ENCODE measurements around the gene IL4. TPM values are rescaled to one million over a fixed set of nuclear protein-coding genes. Genes with fewer than 3 reads are reported as not detected.
"Not testable (repeated sequence)": the region's sequence is repeated elsewhere in the genome, so short reads cannot be mapped to it uniquely, and the experiment has no call there.

IL4 gene
- total RNA-seq, result under 1 TPM; 0.32 to 0.77 TPM

DNA sequence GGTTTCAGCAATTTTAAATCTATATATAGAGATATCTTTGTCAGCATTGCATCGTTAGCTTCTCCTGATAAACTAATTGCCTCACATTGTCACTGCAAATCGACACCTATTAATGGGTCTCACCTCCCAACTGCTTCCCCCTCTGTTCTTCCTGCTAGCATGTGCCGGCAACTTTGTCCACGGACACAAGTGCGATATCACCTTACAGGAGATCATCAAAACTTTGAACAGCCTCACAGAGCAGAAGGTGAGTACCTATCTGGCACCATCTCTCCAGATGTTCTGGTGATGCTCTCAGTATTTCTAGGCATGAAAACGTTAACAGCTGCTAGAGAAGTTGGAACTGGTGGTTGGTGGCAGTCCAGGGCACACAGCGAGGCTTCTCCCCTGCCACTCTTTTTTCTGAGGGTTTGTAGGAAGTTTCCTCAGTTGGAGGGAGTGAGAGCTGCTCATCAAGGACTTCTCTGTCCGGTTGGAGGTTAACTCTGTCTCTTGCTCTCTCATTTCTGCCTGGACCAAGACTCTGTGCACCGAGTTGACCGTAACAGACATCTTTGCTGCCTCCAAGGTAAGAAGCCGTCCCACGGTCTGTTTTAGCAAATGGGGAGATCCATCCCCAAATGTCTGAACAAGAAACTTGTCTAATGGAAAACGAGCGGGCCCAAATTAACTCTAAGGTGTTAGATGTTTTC lies at the start of gene IL4:
Gene IL4, plus strand, starts transcription at position 51 of the 692 bp plus-strand sequence. Its CDS starts 62 bp downstream, at position 113.
- no peaks in the 10 kb centered on the region for H3K36me3 Mint-ChIP-seq (ENCODE audit: low read depth)
- H3K27me3 Mint-ChIP-seq, result no peaks in the 10 kb centered on the region
- CTCF ChIA-PET, result interaction anchor here (0.8 to 1.6 kb wide), 5 partner anchors 11 to 35 kb away, joined by 3 to 5 read pairs (median 3); no protein-coding TSS in a partner anchor
- intact Hi-C loops (cut with DNase I, micrococcal nuclease), result no loop called here
- no peaks in the 10 kb centered on the region for H3K9me3 Mint-ChIP-seq (ENCODE audit: low read depth)
- DNase-seq, result no peak
- ATAC-seq, result no peak
- H3K4me3 Mint-ChIP-seq, result no peak within 1 kb of the TSS
- H3K27ac Mint-ChIP-seq, result peak within 1 kb of the TSS; percentile 48
- POLR2A ChIA-PET, result interaction anchor here (0.5 to 1.0 kb wide), 3 partner anchors 33 to 41 kb away, joined by 3 to 5 read pairs (median 3); no protein-coding TSS in a partner anchor
- peaks cover 22% of the 10 kb centered on the region for H3K4me1 Mint-ChIP-seq

DNA sequence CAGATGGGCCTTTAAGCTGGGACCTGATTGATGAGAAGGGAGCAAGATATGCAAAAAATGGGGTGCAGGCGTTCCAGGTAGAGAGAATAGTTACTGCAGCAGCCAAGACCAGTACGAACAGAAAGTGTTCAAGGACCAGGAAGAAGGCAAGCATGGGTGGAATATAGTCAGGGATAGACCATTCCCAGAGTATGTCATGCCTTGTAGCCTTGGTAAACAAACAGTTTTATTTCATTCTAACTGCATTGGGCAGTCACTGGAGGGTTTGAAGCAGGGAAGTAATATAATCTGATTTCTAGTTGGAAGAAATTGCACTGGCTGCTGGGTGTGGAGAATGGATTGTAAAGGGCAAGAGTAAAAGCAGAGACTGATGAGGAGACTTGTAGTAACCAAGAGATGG lies 46.3 kb upstream of the IL4 start:
- no peak for ATAC-seq
- ChIA-PET CTCF (no interaction called here), POLR2A (no interaction called here)
- Mint-ChIP-seq H3K27ac (no peak overlapping the region), H3K9me3 (ENCODE audit: low read depth) (no peaks in the 10 kb centered on the region), H3K27me3 (no peaks in the 10 kb centered on the region), H3K4me1 (peaks cover 20% of the 10 kb centered on the region), H3K36me3 (ENCODE audit: low read depth) (peaks cover 43% of the 10 kb centered on the region), H3K4me3 (no peak overlapping the region)
- intact Hi-C loops (cut with DNase I, micrococcal nuclease), result no loop called here
- no peak for DNase-seq

DNA sequence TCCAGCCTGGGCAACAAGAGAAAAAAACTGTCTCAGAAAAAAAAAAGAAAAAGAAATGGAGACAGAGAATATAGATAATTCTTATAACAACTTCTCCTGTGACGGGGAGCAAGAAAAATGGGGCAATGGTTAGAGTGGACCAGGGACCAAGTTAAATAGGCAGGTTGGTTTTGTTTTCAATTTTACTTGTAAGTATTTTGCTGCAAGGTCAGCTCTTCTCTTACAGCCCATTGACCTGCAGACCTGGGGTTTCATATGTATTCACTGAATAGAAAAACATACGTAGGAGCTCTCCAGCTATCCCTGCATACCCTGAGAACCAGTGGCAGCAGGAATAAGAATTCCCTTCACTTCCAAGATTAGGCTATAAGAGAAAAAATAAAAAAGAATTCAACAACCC lies 45.0 kb upstream of the IL4 start:
- no peak overlapping the region for H3K27ac Mint-ChIP-seq
- no peak for DNase-seq
- H3K4me3 Mint-ChIP-seq, result no peak overlapping the region
- ATAC-seq, result no peak
- no peaks in the 10 kb centered on the region for H3K9me3 Mint-ChIP-seq (ENCODE audit: low read depth)
- ChIA-PET CTCF (interaction anchor here (0.6 to 0.9 kb wide), 2 partner anchors 22 to 257 kb away, joined by 3 read pairs; no protein-coding TSS in a partner anchor), POLR2A (no interaction called here)
- H3K27me3 Mint-ChIP-seq, result no peaks in the 10 kb centered on the region
- H3K36me3 Mint-ChIP-seq (ENCODE audit: low read depth), result peaks cover 33% of the 10 kb centered on the region
- H3K4me1 Mint-ChIP-seq, result peaks cover 8% of the 10 kb centered on the region
- intact Hi-C loops (cut with DNase I, micrococcal nuclease), result no loop called here

DNA sequence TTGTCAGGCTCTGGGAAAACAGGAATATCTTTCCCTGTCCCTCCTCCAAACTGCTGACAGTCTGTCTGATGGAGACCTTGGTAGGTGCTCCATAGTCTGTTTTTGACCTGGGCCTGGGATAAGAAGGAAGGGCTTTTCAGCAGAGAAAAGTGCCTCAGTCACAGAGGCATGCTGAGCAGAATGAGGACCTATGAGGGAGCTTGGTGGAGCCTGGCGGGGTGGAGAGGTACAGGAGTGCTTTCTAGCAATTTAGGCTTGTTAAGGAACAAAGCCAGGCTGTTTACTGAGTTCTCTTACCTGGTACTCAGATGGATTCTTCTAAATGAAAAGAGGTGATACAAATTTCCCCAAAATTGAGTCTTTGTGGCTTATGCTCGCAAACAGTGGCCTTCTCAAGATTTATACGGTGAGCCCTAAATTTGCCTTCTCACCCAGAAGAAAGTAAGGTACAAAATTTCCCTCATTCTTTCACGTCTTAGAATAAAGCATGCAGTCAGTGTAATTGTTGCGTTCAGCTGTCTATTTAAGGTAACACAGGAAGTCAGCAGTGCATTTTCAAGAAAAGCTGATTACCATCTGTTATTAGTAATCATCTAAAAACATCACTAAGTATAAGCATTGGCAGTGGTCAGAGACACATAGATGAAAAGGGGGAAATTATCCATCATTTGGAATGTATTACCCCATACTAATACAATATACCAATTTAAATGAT lies 44.4 kb upstream of the IL4 start:
- DNase-seq (no peak), ATAC-seq (peak; percentile 19)
- intact Hi-C loops (cut with DNase I, micrococcal nuclease), result no loop called here
- Mint-ChIP-seq H3K4me3 (no peak overlapping the region), H3K9me3 (ENCODE audit: low read depth) (no peaks in the 10 kb centered on the region), H3K36me3 (ENCODE audit: low read depth) (peaks cover 35% of the 10 kb centered on the region), H3K4me1 (peaks cover 8% of the 10 kb centered on the region), H3K27me3 (no peaks in the 10 kb centered on the region), H3K27ac (no peak overlapping the region)
- ChIA-PET CTCF (interaction anchor here (1.2 kb wide), 1 partner anchor 439 kb away, joined by 3 read pairs; no protein-coding TSS in a partner anchor), POLR2A (interaction anchor here (0.7 kb wide), 1 partner anchor 43 kb away, joined by 12 read pairs; no protein-coding TSS in a partner anchor)

DNA sequence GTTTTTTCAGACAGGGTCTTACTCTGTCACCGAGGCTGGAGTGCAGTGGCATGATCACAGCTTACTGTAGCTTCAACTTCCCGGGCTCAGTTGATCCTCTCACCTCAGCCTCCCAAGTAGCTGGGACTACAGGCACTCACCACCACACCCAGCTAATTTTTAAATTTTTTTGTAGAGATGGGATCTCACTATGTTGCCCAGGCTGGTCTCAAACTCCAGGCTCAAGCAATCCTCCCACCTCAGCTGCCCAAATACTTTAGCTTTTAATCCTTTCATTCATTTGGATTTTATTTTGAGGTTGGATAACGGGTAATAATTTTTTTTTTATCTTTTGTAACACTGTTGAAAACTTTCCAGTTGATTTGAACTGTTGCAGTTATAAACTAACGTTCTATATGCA lies 40.2 kb upstream of the IL4 start:
- Mint-ChIP-seq H3K4me1 (peaks cover 34% of the 10 kb centered on the region), H3K36me3 (ENCODE audit: low read depth) (peaks cover 47% of the 10 kb centered on the region)
- intact Hi-C loops (cut with DNase I, micrococcal nuclease); H3K27ac Mint-ChIP-seq; ATAC-seq; POLR2A ChIA-PET; H3K27me3 Mint-ChIP-seq; H3K9me3 Mint-ChIP-seq (ENCODE audit: low read depth); DNase-seq; H3K4me3 Mint-ChIP-seq: not testable (repeated sequence)
- CTCF ChIA-PET, result interaction anchor here (1.0 to 1.9 kb wide), 3 partner anchors 15 to 69 kb away, joined by 3 to 4 read pairs (median 4); no protein-coding TSS in a partner anchor

DNA sequence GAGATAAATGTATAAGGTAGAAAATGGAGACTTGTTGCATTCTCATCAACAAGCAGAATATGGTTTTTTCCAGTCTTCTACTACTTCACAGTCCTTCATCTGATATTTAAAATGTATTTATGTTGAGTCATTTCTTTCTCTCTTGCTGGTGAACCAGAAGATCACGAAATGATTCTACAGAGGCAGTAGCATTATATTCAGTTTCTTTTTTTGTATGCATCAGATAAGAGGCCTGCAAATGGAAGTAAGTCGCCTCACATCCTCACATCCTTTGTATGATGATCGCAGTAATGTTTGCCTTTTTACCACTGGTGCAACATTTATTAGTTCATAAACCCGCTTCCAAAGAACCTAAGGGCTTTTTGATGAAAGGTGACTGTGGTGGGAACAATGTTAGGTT lies 37.9 kb upstream of the IL4 start:
- ChIA-PET CTCF (interaction anchor here (0.7 kb wide), 1 partner anchor 357 kb away, joined by 3 read pairs; no protein-coding TSS in a partner anchor), POLR2A (no interaction called here)
- peak; percentile 89 for ATAC-seq
- no peaks in the 10 kb centered on the region for H3K27me3 Mint-ChIP-seq
- H3K4me3 Mint-ChIP-seq, result peak overlapping the region; percentile 11
- H3K9me3 Mint-ChIP-seq (ENCODE audit: low read depth), result no peaks in the 10 kb centered on the region
- intact Hi-C loops (cut with DNase I, micrococcal nuclease), result loop anchor here (1.0 to 5.0 kb wide), 8 partner anchors 13 to 537 kb away; partner anchors contain the start of gene RAD50 (in 1 of the 2)
- DNase-seq, result no peak
- peak overlapping the region; percentile 83 for H3K27ac Mint-ChIP-seq
- peaks cover 60% of the 10 kb centered on the region for H3K36me3 Mint-ChIP-seq (ENCODE audit: low read depth)
- H3K4me1 Mint-ChIP-seq, result peaks cover 50% of the 10 kb centered on the region

DNA sequence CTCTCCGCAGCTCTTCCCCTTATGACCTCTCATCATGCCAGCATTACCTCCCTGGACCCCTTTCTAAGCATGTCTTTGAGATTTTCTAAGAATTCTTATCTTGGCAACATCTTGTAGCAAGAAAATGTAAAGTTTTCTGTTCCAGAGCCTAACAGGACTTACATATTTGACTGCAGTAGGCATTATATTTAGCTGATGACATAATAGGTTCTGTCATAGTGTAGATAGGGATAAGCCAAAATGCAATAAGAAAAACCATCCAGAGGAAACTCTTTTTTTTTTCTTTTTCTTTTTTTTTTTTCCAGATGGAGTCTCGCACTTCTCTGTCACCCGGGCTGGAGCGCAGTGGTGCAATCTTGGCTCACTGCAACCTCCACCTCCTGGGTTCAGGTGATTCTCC lies 36.5 kb upstream of the IL4 start:
- Mint-ChIP-seq H3K27ac (peak overlapping the region; percentile 31), H3K4me3 (no peak overlapping the region), H3K36me3 (ENCODE audit: low read depth) (peaks cover 63% of the 10 kb centered on the region), H3K4me1 (peaks cover 60% of the 10 kb centered on the region), H3K9me3 (ENCODE audit: low read depth) (no peaks in the 10 kb centered on the region), H3K27me3 (no peaks in the 10 kb centered on the region)
- ATAC-seq (no peak), DNase-seq (no peak)
- intact Hi-C loops (cut with DNase I, micrococcal nuclease), result loop anchor here (2.0 to 5.0 kb wide), 4 partner anchors 80 to 538 kb away; partner anchors contain the start of gene RAD50 (in 1 of the 2)
- POLR2A ChIA-PET, result no interaction called here
- CTCF ChIA-PET, result interaction anchor here (0.6 to 2.7 kb wide), 3 partner anchors 50 to 447 kb away, joined by 3 to 9 read pairs (median 3); no protein-coding TSS in a partner anchor

DNA sequence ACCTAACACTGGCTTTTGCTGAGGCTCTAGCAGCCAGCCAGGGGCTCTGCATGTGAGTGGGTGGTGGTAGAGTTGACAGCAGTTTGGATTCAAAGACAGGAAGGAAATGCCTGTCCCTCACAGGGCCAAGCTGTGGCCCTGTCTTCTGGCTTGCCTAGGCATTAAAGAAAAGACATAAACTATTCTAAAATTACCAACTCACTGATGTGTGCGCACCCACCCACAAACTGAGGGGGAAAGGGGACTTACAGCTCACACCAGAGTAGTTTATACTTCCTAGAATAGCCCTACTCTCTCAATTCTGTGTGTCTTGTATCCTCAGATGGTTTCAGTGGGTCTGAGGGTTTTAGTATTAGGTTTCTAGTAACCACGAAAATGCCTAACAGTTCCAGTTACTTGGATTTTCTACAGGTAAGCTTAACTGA lies 34.1 kb upstream of the IL4 start:
- Mint-ChIP-seq H3K9me3 (ENCODE audit: low read depth) (no peaks in the 10 kb centered on the region), H3K27me3 (no peaks in the 10 kb centered on the region), H3K36me3 (ENCODE audit: low read depth) (peaks cover 67% of the 10 kb centered on the region), H3K4me3 (no peak overlapping the region), H3K4me1 (peaks cover 71% of the 10 kb centered on the region), H3K27ac (no peak overlapping the region)
- POLR2A ChIA-PET, result no interaction called here
- CTCF ChIA-PET, result interaction anchor here (1.3 kb wide), 1 partner anchor 139 kb away, joined by 4 read pairs; no protein-coding TSS in a partner anchor
- peak; percentile 44 for DNase-seq
- intact Hi-C loops (cut with DNase I, micrococcal nuclease), result loop anchor here (2.0 to 5.0 kb wide), 8 partner anchors 17 to 212 kb away; partner anchors contain the start of genes KIF3A (in 1 of the 2) and RAD50 (in 1 of the 2)
- peak; percentile 3 for ATAC-seq

DNA sequence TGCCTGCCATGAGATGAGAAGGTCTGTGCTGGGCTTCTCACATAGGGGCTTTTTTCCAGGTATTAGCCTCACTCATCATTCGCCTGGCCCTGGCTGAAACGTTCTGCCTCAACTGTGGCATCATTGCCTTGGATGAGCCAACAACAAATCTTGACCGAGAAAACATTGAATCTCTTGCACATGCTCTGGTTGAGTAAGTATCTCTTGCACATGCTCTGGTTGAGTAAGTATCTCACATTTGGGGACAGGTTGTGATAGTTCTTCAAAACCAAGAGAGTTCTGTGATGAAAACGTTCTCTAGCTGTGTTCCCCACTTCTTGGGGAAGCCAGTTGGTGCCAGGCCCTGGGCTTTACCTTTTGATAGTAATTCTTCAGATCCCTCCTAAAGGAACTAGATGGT lies 33.2 kb upstream of the IL4 start:
- Mint-ChIP-seq H3K4me3 (no peak overlapping the region), H3K27me3 (no peaks in the 10 kb centered on the region), H3K27ac (peak overlapping the region; percentile 23), H3K36me3 (ENCODE audit: low read depth) (peaks cover 70% of the 10 kb centered on the region), H3K4me1 (peaks cover 62% of the 10 kb centered on the region), H3K9me3 (ENCODE audit: low read depth) (no peaks in the 10 kb centered on the region)
- no peak for DNase-seq
- ATAC-seq, result peak; percentile 18
- POLR2A ChIA-PET, result interaction anchor here (1.1 to 1.7 kb wide), 5 partner anchors 9 to 150 kb away, joined by 3 to 6 read pairs (median 5); partner anchors contain the start of genes IRF1 and KIF3A
- intact Hi-C loops (cut with DNase I, micrococcal nuclease), result loop anchor here (1.0 to 5.0 kb wide), 7 partner anchors 18 to 182 kb away; partner anchors contain the start of gene KIF3A (in 1 of the 2)
- CTCF ChIA-PET, result interaction anchor here (0.6 to 1.9 kb wide), 5 partner anchors 19 to 115 kb away, joined by 3 to 8 read pairs (median 4); partner anchors contain the start of gene KIF3A

DNA sequence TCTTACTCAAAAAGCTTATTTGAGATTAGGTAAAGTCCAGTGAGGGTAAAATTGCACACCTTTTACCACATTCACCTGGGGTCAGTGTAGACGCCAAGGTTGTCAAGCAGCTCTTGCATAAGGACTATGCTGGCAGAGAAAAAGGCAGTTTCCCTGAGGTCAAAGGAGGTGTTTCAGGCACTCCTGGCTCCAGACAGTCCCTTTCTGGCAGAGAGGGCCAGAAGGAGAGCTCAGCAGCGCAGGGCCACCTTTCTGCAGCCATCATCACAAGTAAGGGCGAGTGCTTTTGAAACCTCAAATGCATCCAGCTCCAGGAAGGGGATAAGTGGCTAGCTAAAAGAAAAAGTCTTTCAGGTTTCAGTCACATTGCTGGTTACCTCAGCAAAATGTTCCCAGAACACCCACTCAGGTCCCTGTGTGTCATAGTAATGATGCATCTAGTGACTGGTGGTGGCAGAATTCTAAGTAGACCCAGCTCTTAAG lies 32.5 kb upstream of the IL4 start:
- Mint-ChIP-seq H3K27ac (peak overlapping the region; percentile 66), H3K4me3 (no peak overlapping the region), H3K36me3 (ENCODE audit: low read depth) (peaks cover 70% of the 10 kb centered on the region), H3K27me3 (no peaks in the 10 kb centered on the region), H3K9me3 (ENCODE audit: low read depth) (no peaks in the 10 kb centered on the region), H3K4me1 (peaks cover 56% of the 10 kb centered on the region)
- ChIA-PET POLR2A (interaction anchor here (0.9 to 1.7 kb wide), 10 partner anchors 10 to 172 kb away, joined by 3 to 6 read pairs (median 3); partner anchors contain the start of genes CCNI2, IL13, IL4 and IRF1), CTCF (interaction anchor here (0.9 to 1.9 kb wide), 5 partner anchors 20 to 170 kb away, joined by 3 to 8 read pairs (median 4); partner anchors contain the start of gene KIF3A)
- DNase-seq (peak; percentile 74), ATAC-seq (peak; percentile 84)
- intact Hi-C loops (cut with DNase I, micrococcal nuclease), result loop anchor here (1.0 to 5.0 kb wide), 7 partner anchors 18 to 181 kb away; partner anchors contain the start of gene KIF3A (in 1 of the 2)

Measured in activated CD4-positive, alpha-beta T cell treated with anti-CD3 and anti-CD28 coated beads for 36 hours (primary cell).